IPS DF 6.9 (cell line): ENCODE data around the gene AFF3.
"Not testable (repeated sequence)": the region's sequence is repeated elsewhere in the genome, so short reads cannot be mapped to it uniquely, and the experiment has no call there.

Source experiments
- DNase-seq: peaks from one replicate; pipeline ENCODE4 v3.0.0-alpha.2; 2013; ENCODE audit warnings: low read depth, low spot score
- H3K27ac ChIP-seq: one replicate; pipeline ENCODE4 v1.5.1; 2013; ENCODE audit warnings: low read length, control low read depth
- H3K27me3 ChIP-seq: 2 replicates; pipeline ENCODE4 v1.6.1; 2013; ENCODE audit warnings: mild to moderate bottlenecking, low read length; ENCODE audit not compliant: control insufficient read depth, insufficient read depth
- H3K36me3 ChIP-seq: 2 replicates; pipeline ENCODE4 v1.6.1; 2013; ENCODE audit warnings: low read length; ENCODE audit not compliant: control insufficient read depth, insufficient read depth
- H3K4me1 ChIP-seq: 2 replicates; pipeline ENCODE4 v1.6.1; 2013; ENCODE audit warnings: low read length; ENCODE audit not compliant: control insufficient read depth, insufficient read depth
- H3K4me3 ChIP-seq: 2 replicates; pipeline ENCODE4 v1.5.1; 2013; ENCODE audit warnings: mild to moderate bottlenecking, low read length
- H3K9me3 ChIP-seq: 2 replicates; pipeline ENCODE4 v1.6.1; 2013; ENCODE audit warnings: low read length, inconsistent platforms; ENCODE audit not compliant: control insufficient read depth, insufficient read depth
- WGBS: extraction: QIAGEN DNeasy Blood & Tissue Kit; methylation state at CpG from one replicate; pipeline ENCODE4 v1.1.7; 2013; ENCODE audit warnings: mixed read lengths, missing lambda C conversion rate; ENCODE audit not compliant: insufficient read length, insufficient coverage; 5-methylcytosine and 5-hydroxymethylcytosine counted together

Gene AFF3

GRCh38 chr2:100179806-100180205 is 37.4 kb upstream of the AFF3 start:
- DNase-seq = no peak
- no peaks in the 10 kb centered on the region for H3K9me3 ChIP-seq
- peaks cover 2% of the 10 kb centered on the region; the same call in 1 of the 2 replicates for H3K4me1 ChIP-seq
- no peaks in the 10 kb centered on the region for H3K36me3 ChIP-seq
- WGBS = no CpG with 5 or more reads among the region's 2 CpGs
- no peak overlapping the region for H3K4me3 ChIP-seq
- peaks cover 2% of the 10 kb centered on the region; the same call in 1 of the 2 replicates for H3K27me3 ChIP-seq
- H3K27ac ChIP-seq = no peak overlapping the region

- no peak overlapping the region for H3K4me3 ChIP-seq
- no peaks in the 10 kb centered on the region for H3K36me3 ChIP-seq
- H3K27me3 ChIP-seq = no peaks in the 10 kb centered on the region; the same call in 1 of the 2 replicates
- no peak overlapping the region for H3K27ac ChIP-seq
- no peaks in the 10 kb centered on the region for H3K9me3 ChIP-seq
- no CpG with 5 or more reads among the region's 3 CpGs for WGBS
- peaks cover 2% of the 10 kb centered on the region; the same call in 1 of the 2 replicates for H3K4me1 ChIP-seq
- DNase-seq = no peak
Observed at GRCh38 chr2:100178864-100179263, 36.5 kb upstream of the AFF3 start.

DNA sequence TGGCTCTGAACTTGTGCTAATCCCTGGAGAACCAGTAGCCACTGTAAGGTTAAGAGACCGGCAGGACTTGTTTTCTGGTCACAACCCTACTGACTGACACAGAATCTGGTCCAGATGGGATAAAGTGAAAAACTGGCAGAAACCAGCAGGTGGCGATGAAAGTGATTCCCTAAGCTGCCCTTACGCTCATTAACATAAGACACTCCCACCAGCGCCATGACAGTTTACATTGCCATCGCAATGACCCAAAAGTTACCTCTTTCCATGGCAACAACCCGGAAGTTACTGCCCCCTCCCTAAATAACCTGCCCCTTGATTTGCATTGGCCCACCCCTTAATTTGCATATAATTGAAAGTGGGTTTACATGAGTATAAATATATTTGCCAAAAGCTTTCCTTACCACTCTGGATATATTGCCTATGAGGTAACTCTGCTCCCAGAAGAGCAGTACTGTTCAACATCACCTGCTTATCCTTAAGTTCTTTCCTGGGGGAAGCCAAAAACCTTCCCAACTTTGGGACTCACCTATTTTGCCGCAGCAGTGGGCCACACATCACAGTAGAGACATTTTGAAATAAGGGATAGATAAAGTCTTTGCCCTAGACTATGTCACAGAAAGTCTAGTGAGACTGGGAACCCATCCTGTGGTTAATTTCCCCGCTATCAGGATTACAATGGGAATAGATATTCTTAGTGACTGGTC is 35.8 kb upstream of the AFF3 start:
- Histone ChIP-seq H3K27ac (no peak overlapping the region), H3K36me3 (no peaks in the 10 kb centered on the region), H3K27me3 (no peaks in the 10 kb centered on the region; the same call in 1 of the 2 replicates), H3K4me1 (peaks cover 2% of the 10 kb centered on the region; the same call in 1 of the 2 replicates), H3K4me3 (no peak overlapping the region), H3K9me3 (no peaks in the 10 kb centered on the region)
- WGBS = no CpG with 5 or more reads among the region's 8 CpGs
- peak; percentile 88 for DNase-seq

DNA sequence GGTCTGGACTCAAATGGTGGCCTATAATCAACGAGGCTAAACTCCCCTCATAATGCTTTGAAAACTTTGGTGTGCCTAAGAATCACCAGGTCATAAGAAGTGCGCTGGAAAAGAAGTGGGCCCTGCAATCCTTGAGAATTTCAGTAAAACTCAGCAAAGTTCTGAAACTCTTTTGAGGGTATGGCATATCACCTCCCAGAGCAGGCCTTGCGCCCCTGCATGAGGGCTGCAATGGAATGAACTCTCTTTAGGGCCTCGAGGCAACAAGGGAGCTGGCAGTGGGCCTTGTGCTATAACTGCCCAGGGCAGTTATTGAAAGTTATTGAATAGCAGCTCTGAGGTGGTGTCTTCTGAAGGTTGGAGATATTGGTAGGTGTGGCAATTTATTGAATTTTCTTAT is 34.5 kb upstream of the AFF3 start:
- no peak overlapping the region for H3K4me3 ChIP-seq
- no CpG with 5 or more reads among the region's 4 CpGs for WGBS
- H3K9me3 ChIP-seq = no peaks in the 10 kb centered on the region
- H3K27ac ChIP-seq = no peak overlapping the region
- H3K4me1 ChIP-seq = no peaks in the 10 kb centered on the region; the same call in 1 of the 2 replicates
- H3K36me3 ChIP-seq = no peaks in the 10 kb centered on the region
- DNase-seq = no peak
- H3K27me3 ChIP-seq = no peaks in the 10 kb centered on the region; the same call in 1 of the 2 replicates

DNA sequence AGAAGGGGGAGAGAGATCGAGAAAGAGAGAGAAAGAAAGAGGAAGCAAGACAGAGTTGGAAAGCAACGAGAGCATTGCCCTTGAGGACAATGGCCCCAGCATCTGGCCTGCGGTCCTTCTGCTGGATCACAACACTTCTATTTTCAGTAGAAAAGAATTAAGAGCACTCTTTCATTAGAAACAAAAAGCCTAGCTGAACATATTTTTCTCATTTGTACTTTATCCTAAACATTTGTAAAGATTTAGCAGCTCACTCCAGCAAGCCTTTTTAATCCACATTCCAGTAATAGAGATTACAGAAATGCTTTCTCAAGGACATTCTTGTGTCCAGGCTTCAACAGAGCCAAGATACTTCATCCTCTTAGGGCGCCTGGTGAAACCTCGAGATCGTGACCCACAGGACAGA is 31.6 kb upstream of the AFF3 start:
- no peak overlapping the region for H3K4me3 ChIP-seq
- no peaks in the 10 kb centered on the region for H3K36me3 ChIP-seq
- H3K27ac ChIP-seq = no peak overlapping the region
- no peaks in the 10 kb centered on the region for H3K27me3 ChIP-seq
- H3K9me3 ChIP-seq = no peaks in the 10 kb centered on the region
- H3K4me1 ChIP-seq = no peaks in the 10 kb centered on the region; the same call in 1 of the 2 replicates
- WGBS = no CpG with 5 or more reads among the region's 6 CpGs
- no peak for DNase-seq

- Histone ChIP-seq H3K4me3 (no peak overlapping the region), H3K36me3 (no peaks in the 10 kb centered on the region), H3K4me1 (no peaks in the 10 kb centered on the region), H3K27me3 (no peaks in the 10 kb centered on the region), H3K27ac (no peak overlapping the region), H3K9me3 (no peaks in the 10 kb centered on the region)
- no CpG with 5 or more reads among the region's 6 CpGs for WGBS
- no peak for DNase-seq
Observed at GRCh38 chr2:100166701-100167100, 24.3 kb upstream of the AFF3 start.

GRCh38 chr2:100163605-100164004 is 21.2 kb upstream of the AFF3 start:
- no peak for DNase-seq
- Histone ChIP-seq H3K27ac (no peak overlapping the region), H3K9me3 (no peaks in the 10 kb centered on the region; the same call in 1 of the 2 replicates), H3K4me3 (no peak overlapping the region), H3K36me3 (no peaks in the 10 kb centered on the region), H3K4me1 (no peaks in the 10 kb centered on the region), H3K27me3 (no peaks in the 10 kb centered on the region)

GRCh38 chr2:100161945-100162620 is 19.7 kb upstream of the AFF3 start:
- DNase-seq = no peak
- H3K27ac ChIP-seq = no peak overlapping the region
- no peaks in the 10 kb centered on the region for H3K4me1 ChIP-seq
- no peak overlapping the region for H3K4me3 ChIP-seq
- no peaks in the 10 kb centered on the region for H3K27me3 ChIP-seq
- H3K9me3 ChIP-seq = no peaks in the 10 kb centered on the region; the same call in 1 of the 2 replicates
- H3K36me3 ChIP-seq = no peaks in the 10 kb centered on the region

- Histone ChIP-seq H3K36me3 (no peaks in the 10 kb centered on the region), H3K4me3 (no peak overlapping the region), H3K27ac (no peak overlapping the region), H3K4me1 (no peaks in the 10 kb centered on the region), H3K27me3 (no peaks in the 10 kb centered on the region), H3K9me3 (no peaks in the 10 kb centered on the region; the same call in 1 of the 2 replicates)
- no peak for DNase-seq
- WGBS = no CpG with 5 or more reads among the region's 1 CpG
Observed at GRCh38 chr2:100160396-100160795, 18.0 kb upstream of the AFF3 start.

GRCh38 chr2:100151832-100152231 is 9.4 kb upstream of the AFF3 start:
- H3K36me3 ChIP-seq, H3K27me3 ChIP-seq, H3K9me3 ChIP-seq, H3K4me1 ChIP-seq, H3K4me3 ChIP-seq, DNase-seq, H3K27ac ChIP-seq: not testable (repeated sequence)
- no CpG with 5 or more reads among the region's 4 CpGs for WGBS

DNA sequence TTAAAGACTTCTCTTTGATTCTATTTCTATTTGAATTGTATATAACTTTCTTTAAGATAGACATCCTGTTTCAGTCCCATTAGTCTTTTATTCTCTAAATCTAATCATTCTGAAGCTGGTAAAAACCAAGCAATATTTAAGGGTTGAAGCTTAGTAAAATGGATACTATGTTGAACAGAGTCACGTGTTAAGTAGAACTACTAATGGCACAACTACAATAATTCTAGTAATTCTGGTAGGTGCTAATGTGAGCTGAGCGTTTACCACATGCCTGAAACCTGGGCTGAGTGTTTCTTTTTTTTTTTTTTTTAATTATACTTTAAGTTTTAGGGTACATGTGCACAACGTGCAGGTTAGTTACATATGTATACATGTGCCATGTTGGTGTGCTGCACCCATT is 8.9 kb upstream of the AFF3 start:
- Histone ChIP-seq H3K27ac (no peak overlapping the region), H3K27me3 (no peaks in the 10 kb centered on the region), H3K4me3 (no peak overlapping the region), H3K4me1 (no peaks in the 10 kb centered on the region), H3K9me3 (no peaks in the 10 kb centered on the region), H3K36me3 (no peaks in the 10 kb centered on the region)
- no CpG with 5 or more reads among the region's 3 CpGs for WGBS
- no peak for DNase-seq
